ENCODE results near the gene BRINP2.

The BRINP2 gene

GRCh38 chr1:177270863-177271262 lies 100.1 kb downstream of the BRINP2 start:
- DNase-seq (ENCODE audit: low read depth) = no peak

- DNase-seq (ENCODE audit: low read depth) = no peak
Observed at GRCh38 chr1:177273141-177273540, 102.4 kb downstream of the BRINP2 start.

GRCh38 chr1:177274687-177275211 lies 104.0 kb downstream of the BRINP2 start:
- DNase-seq (ENCODE audit: low read depth) = peak; percentile 25

DNA sequence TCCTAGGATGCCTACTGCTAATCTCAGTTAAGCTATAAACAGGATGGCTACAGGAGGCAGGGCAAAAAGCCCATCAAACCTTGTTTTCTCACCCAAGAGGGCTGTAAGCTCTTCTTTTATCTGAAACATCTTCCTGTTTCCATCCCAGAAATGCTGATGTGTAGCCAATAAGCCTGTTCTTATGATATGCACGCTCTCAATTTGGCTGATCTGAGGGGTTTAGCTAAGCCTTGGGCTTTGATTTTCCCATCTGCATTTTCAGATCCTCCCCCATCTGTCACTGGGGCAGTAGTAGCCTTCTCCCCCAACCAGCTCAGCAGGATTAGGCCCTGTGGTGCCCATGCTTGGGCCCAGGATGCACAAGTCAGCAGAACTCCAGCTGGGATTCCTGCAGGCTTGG lies 105.0 kb downstream of the BRINP2 start:
- DNase-seq (ENCODE audit: low read depth) = no peak

- DNase-seq (ENCODE audit: low read depth) = no peak
Observed at GRCh38 chr1:177278626-177279390, 108.0 kb downstream of the BRINP2 start.

GRCh38 chr1:177281901-177282300 lies 111.1 kb downstream of the BRINP2 start:
- no peak for DNase-seq (ENCODE audit: low read depth)

DNA sequence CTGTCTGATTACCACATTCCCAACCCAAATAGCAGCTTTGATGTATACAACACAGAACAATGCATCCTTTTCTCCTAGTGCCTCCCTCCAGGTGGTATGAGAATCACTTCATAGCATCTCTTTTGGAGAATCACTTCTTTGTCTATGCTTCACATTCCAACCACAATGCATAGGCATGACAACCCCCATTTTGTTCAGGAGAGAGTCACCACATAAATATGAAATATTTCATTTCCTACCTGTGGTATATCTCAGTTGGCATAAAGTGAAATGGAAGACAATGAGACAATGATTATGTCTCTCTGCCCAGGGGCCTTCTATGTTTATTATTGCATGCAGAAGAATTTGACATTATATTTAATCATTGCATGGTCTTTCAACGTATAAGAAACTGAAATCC lies 112.2 kb downstream of the BRINP2 start:
- DNase-seq (ENCODE audit: low read depth) = no peak

DNA sequence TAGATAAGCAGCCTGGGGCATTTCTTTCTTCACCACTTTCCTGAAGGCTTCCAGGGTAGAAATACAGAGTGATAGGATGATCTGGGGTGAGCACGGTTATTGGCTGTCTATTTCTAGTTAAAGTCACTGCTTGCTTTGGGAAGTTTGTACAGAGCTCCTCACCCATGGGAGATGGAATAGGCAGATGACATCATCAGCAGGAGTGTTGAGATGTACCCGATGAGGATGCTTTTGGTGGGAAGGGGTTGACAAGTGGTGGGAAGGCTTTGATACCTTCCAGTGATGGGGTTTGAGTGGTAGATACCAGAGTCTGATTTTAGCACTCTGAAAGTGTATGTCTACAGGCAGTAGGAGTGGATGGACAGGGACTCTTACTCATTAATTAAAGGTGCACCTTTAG lies 112.6 kb downstream of the BRINP2 start:
- no peak for DNase-seq (ENCODE audit: low read depth)

GRCh38 chr1:177286396-177286795 lies 115.6 kb downstream of the BRINP2 start:
- no peak for DNase-seq (ENCODE audit: low read depth)

GRCh38 chr1:177287270-177287669 lies 116.5 kb downstream of the BRINP2 start:
- no peak for DNase-seq (ENCODE audit: low read depth)

DNA sequence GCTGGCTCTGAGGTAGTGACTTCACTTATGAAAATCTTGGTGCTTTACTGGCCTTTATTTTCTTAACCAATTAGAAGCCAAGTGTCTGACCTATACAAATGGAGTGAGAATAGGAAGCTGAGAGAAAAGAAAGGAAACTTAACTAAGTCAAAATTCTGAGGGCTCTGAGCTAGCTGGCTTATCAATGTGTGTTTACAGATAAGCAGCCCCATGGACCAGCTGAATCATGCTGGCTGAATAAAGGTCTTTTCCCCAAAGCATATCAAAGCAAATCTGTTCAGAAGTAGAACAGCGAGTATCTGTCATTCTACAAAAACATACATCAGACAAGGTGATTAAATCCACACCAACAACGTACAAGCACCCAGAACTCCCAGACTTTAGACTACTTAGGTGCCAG lies 117.2 kb downstream of the BRINP2 start:
- no peak for DNase-seq (ENCODE audit: low read depth)

- no peak for DNase-seq (ENCODE audit: low read depth)
Observed at GRCh38 chr1:177289532-177289931, 118.8 kb downstream of the BRINP2 start.

DNA sequence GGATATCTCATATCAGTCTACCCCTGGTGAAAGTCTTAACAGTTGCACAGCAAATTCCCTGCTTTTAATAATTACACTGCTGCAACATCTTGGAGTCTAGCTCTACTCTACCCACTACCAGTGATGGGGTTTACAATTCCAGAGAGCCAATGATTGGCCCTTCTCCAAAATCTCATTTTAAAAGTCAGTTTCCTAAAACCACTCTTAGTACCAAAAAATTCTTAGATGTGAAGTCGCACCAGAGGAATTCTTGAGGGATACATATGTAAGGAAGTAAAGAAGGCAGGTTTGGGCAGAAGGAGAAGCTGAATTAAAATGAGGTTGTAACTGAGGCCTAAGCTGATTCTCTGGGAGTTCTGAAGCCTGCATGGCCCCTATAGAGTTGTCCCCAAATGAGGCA lies 129.7 kb downstream of the BRINP2 start:
- DNase-seq (ENCODE audit: low read depth) = no peak

DNA sequence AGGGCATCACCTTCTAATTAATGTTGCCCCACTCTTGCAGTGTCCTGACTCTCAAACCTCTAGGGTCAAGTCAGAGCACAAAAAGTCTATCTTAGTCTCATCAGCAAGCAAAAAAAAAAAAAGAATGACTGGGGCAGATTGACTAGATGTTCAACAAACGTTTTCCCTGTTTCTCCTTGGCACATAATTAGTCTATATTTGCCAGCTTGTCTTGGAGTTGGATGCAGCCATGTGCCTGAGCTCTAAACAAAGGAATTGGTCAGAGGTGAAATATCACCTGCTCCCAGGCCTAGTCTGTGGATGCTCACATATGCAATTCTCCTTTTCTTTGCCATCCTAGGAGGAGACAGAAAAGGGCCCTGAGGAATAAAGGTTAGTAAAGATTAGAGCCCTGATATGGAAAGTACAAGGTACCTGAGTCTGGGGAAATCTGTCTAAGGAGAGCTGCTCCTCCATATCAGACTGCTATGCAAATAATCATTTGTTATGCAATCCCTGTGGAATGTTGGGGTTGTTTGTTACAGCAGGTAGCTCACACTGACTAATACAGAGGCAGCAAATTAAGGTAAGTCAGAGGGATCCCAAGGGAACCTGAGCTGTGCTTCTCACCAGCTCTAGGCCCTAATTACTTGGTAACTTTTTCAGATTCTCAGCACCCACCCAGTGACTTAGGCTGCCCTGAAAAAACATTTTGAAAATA lies 130.8 kb downstream of the BRINP2 start:
- DNase-seq (ENCODE audit: low read depth) = no peak

DNA sequence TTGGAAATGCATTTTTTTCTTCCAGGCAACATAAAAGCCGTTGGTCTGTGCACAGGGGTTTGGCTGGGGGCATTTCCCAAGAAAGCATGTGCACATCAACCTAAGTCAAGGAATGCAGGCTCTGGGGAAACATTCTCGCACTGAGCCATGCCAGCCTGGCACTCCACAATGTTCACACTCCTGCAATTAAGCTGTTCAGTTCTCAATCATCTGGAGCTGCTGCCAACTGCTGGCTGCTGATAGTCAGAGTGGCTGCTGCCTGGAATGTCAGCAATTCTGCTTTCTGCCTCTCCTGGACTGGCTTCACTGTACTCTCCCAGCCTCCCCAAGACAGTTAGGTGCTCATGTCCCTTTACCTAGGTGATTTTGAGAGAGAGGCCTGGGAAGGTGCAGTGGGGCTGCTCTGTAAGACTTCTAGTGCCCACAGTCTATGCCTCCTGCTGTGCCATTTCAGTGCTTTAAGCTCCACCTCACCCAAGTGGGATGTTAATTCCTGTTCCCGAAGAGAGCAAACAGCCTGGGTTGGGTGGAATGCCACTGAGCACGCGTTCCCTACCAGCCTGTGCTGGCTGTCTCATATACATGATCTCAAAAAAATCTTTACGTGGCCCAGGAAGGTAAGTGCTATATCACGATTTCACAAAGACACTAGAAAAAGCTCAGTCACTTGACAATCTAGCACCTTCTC lies 131.7 kb downstream of the BRINP2 start:
- DNase-seq (ENCODE audit: low read depth) = no peak

DNA sequence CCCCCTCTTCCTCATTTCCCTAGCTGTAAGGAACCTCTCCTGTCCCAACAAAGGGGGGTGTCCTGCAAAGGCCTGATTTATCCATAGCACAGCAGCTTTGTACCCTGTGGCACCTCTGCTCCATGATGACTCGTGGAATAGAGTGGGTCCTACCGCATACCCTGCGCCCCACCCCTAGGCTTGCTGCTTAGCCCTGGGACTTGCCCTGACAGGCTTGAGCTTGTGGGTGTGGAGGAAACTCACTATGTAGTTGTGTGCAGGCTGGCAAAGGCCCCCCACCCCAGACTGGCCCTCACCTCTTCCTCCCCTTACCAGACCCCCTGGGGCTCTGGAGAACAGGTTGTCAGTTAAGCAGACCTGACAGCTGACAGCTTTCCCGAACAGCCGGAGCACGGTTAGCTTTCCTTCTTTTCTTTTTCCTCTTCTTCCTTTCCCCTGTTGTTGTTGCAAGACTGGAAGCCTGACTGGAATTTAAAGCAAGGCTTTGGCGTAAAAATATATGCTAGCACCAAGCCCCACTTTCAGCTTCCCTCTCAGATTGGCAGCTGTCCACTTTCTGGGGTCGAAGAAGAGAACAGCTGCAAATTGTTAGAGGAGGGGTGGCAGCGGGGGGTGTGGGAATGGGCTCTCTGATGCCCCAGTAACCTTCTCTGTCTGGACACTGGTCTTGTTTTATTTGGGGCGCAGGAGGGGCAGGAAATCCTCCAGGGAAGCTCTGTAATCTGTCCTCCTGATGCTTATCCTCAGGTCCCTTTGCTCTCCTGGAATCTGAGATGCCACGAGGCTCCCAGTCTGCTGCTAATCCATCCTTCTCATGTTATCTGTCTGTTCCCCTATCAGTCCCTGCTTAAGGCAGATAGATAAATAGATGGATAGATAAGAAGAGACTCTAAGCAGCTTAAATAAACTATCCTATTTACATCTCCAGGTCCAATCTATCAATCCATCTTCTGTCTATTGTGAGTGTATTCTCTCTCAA lies 134.6 kb downstream of the BRINP2 start:
- no peak for DNase-seq (ENCODE audit: low read depth)

DNA sequence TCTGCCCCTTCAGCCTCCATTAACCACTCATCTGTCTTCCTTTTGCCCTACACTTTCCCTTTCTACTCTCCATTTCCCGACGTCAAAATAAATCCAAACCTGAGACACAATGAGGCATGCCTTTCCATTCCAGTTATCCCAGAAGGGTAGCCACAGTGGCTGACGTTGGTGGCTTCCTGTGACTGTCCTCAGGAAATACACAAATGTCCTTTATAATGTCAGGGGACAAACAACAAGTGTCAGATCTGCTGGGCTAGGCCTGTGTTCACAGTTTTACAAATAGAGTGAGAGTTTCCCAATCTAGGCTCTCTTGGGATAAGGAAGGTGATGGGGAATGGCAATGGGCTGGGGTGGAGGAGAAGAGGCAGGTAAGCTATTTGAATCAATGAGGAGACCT lies 135.3 kb downstream of the BRINP2 start:
- DNase-seq (ENCODE audit: low read depth) = no peak

DNA sequence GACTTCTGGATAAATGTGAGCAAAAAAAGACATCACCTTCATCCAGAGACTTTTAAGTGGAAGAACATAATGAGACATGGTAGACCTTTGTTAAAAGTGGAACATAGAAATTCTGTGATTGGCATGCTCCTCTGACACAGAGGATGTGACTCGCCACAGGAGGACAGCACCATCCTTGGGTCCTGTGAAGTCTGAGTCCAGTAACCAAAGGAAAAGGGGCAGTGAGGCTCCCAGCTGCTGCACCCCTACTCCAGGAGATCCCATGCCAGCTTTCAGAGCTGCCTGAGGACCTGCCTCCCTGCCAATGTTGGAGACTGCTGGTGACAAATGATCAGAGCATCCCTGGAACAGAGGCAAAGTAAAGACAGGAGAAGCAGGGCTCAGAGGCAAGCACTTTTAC lies 136.2 kb downstream of the BRINP2 start:
- no peak for DNase-seq (ENCODE audit: low read depth)

DNA sequence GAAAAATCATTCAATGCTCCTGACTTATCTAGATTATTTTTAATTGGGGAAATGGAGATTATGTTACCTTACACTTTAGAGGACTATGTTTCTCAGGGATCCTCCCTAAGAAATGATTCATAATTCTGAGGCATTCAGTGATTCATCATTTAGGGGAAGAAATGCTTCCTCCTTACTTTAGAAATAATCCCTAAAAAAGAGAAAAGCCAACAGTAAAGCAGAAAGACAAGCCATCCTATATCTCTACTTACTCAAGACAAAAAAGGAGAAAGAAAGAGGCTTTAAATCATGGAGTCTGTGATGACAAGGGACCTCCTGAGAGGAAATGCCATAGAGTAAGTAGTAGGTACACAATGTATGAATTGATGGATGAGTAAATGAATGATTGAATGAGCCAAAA lies 137.0 kb downstream of the BRINP2 start:
- DNase-seq (ENCODE audit: low read depth) = peak; percentile 6

DNA sequence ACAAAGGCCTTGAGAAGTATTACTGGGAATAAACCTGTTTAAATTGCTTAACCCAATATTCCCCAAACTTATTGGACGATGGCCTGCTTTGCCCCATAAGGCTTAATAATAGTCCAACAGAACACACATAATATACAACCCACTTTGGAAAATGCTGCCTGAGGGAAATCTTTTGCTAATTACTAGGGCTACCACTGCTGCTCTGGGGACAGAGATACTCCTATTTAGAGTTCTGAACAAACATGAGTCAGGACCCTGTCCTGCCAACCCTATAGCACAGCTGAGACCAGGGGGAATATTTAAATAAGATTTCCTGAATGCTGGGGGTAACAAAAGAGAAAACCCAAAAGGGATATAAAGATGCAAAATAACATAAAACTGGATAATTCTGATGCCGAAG lies 139.1 kb downstream of the BRINP2 start:
- no peak for DNase-seq (ENCODE audit: low read depth)

GRCh38 chr1:177310326-177310725 lies 139.6 kb downstream of the BRINP2 start:
- no peak for DNase-seq (ENCODE audit: low read depth)

- DNase-seq (ENCODE audit: low read depth) = no peak
Observed at GRCh38 chr1:177311111-177311510, 140.4 kb downstream of the BRINP2 start.

Measured in GM04504 (cell line).